Fibroblast of skin of scalp (primary cell): ENCODE data around the gene GOLGA6A.
"Not testable (repeated sequence)": the region's sequence is repeated elsewhere in the genome, so short reads cannot be mapped to it uniquely, and the experiment has no call there.

Experiments
- DNase-seq: peaks from one replicate; pipeline ENCODE4 v3.0.0-alpha.2; 2013

The GOLGA6A gene

GRCh38 chr15:74052271-74053260 is 29.8 kb downstream of the GOLGA6A start:
- not testable (repeated sequence) for DNase-seq

- peak; percentile 68 for DNase-seq
Observed at GRCh38 chr15:74050556-74051234, 31.7 kb downstream of the GOLGA6A start.

- no peak for DNase-seq
Observed at GRCh38 chr15:74050127-74050526, 32.2 kb downstream of the GOLGA6A start.

GRCh38 chr15:74046275-74046674 is 36.1 kb downstream of the GOLGA6A start:
- no peak for DNase-seq

GRCh38 chr15:74045636-74046274 is 36.6 kb downstream of the GOLGA6A start:
- no peak for DNase-seq

- DNase-seq: no peak
Observed at GRCh38 chr15:74045184-74045583, 37.2 kb downstream of the GOLGA6A start.

GRCh38 chr15:74044267-74045110 is 37.9 kb downstream of the GOLGA6A start:
- DNase-seq: no peak

- DNase-seq: no peak
Observed at GRCh38 chr15:74043425-74044266, 38.7 kb downstream of the GOLGA6A start.

GRCh38 chr15:74042603-74043424 is 39.5 kb downstream of the GOLGA6A start:
- DNase-seq: no peak

GRCh38 chr15:74041777-74042435 is 40.4 kb downstream of the GOLGA6A start:
- DNase-seq: no peak

GRCh38 chr15:74041311-74041756 is 41.0 kb downstream of the GOLGA6A start:
- peak; percentile 80 for DNase-seq

GRCh38 chr15:74040109-74040850 is 42.1 kb downstream of the GOLGA6A start:
- DNase-seq: peak; percentile 100

GRCh38 chr15:74039656-74040010 is 42.7 kb downstream of the GOLGA6A start:
- no peak for DNase-seq

GRCh38 chr15:74038707-74039655 is 43.4 kb downstream of the GOLGA6A start:
- no peak for DNase-seq

GRCh38 chr15:74037171-74038117 is 44.9 kb downstream of the GOLGA6A start:
- no peak for DNase-seq
